H9 (cell line): ENCODE measurements around the gene MFN2. TPM values are rescaled to one million over a fixed set of nuclear protein-coding genes. Genes with fewer than 3 reads are reported as not detected.

Experiments used
- DNase-seq: peaks from one replicate; pipeline ENCODE4 v3.0.0-alpha.2; 2017
- H2AFZ ChIP-seq: one replicate; pipeline ENCODE4 v1.6.1; 2013; ENCODE audit warnings: mild to moderate bottlenecking, low read length, control low read depth, moderate library complexity
- H2AK5ac ChIP-seq: 2 replicates; pipeline ENCODE4 v1.6.1; 2013; ENCODE audit warnings: low read length, control low read depth, mixed read lengths; ENCODE audit not compliant: insufficient read length
- H2BK120ac ChIP-seq: one replicate; pipeline ENCODE4 v1.6.1; 2013; ENCODE audit warnings: low read depth, mild to moderate bottlenecking, low read length, control low read depth, inconsistent platforms; ENCODE audit not compliant: poor library complexity, severe bottlenecking
- H2BK12ac ChIP-seq: 2 replicates; pipeline ENCODE4 v1.6.1; 2013; ENCODE audit warnings: low read length, control low read depth, mixed read lengths, low read depth; ENCODE audit not compliant: insufficient read length
- H2BK15ac ChIP-seq: 2 replicates; pipeline ENCODE4 v1.6.1; 2013; ENCODE audit warnings: low read depth, low read length, control low read depth
- H2BK20ac ChIP-seq: one replicate; pipeline ENCODE4 v1.6.1; 2013; ENCODE audit warnings: low read depth, mild to moderate bottlenecking, low read length, control low read depth, inconsistent platforms; ENCODE audit not compliant: poor library complexity, severe bottlenecking
- H2BK5ac ChIP-seq: 2 replicates; pipeline ENCODE4 v1.6.1; 2013; ENCODE audit warnings: low read length, control low read depth, mixed read lengths; ENCODE audit not compliant: insufficient read length
- H3K14ac ChIP-seq: 2 replicates; pipeline ENCODE4 v1.6.1; 2013; ENCODE audit warnings: low read length, control low read depth; ENCODE audit not compliant: insufficient read depth
- H3K18ac ChIP-seq: 2 replicates; pipeline ENCODE4 v1.6.1; 2013; ENCODE audit warnings: low read depth, mild to moderate bottlenecking, mixed read lengths, low read length, control low read depth; ENCODE audit not compliant: insufficient read length
- H3K23ac ChIP-seq: 2 replicates; pipeline ENCODE4 v1.6.1; 2013; ENCODE audit warnings: low read length, control low read depth, mixed read lengths, low read depth; ENCODE audit not compliant: insufficient read length
- H3K23me2 ChIP-seq: 2 replicates; pipeline ENCODE4 v1.6.1; 2013; ENCODE audit warnings: low read depth, mild to moderate bottlenecking, mixed read lengths, low read length, control low read depth; ENCODE audit not compliant: insufficient read length, poor library complexity, severe bottlenecking
- H3K27ac ChIP-seq: 2 replicates; pipeline ENCODE4 v1.5.1; 2013; ENCODE audit warnings: low read length, control low read depth, mixed read lengths, low read depth; ENCODE audit not compliant: insufficient read length
- H3K27me3 ChIP-seq: 2 replicates; pipeline ENCODE4 v1.6.1; 2013; ENCODE audit warnings: low read length, control low read depth, inconsistent platforms; ENCODE audit not compliant: insufficient read depth
- H3K4ac ChIP-seq: 2 replicates; pipeline ENCODE4 v1.6.1; 2013; ENCODE audit warnings: low read depth, mild to moderate bottlenecking, control low read depth, inconsistent platforms, low read length, moderate library complexity
- H3K4me1 ChIP-seq: 2 replicates; pipeline ENCODE4 v1.6.1; 2013; ENCODE audit warnings: low read length, control low read depth, inconsistent platforms; ENCODE audit not compliant: insufficient read depth
- H3K4me2 ChIP-seq: 2 replicates; pipeline ENCODE4 v1.6.1; 2013; ENCODE audit warnings: low read length, control low read depth, mixed read lengths; ENCODE audit not compliant: insufficient read length, insufficient read depth
- H3K56ac ChIP-seq: 2 replicates; pipeline ENCODE4 v1.6.1; 2013; ENCODE audit warnings: low read depth, mild to moderate bottlenecking, mixed read lengths, low read length, control low read depth; ENCODE audit not compliant: insufficient read length
- H3K79me1 ChIP-seq: 2 replicates; pipeline ENCODE4 v1.6.1; 2013; ENCODE audit warnings: low read depth, mild to moderate bottlenecking, moderate library complexity, low read length, control low read depth, inconsistent platforms; ENCODE audit not compliant: insufficient read depth, poor library complexity, severe bottlenecking
- H3K79me2 ChIP-seq: 2 replicates; pipeline ENCODE4 v1.6.1; 2013; ENCODE audit warnings: low read length, control low read depth, inconsistent platforms; ENCODE audit not compliant: insufficient read depth
- H3K9ac ChIP-seq: 2 replicates; pipeline ENCODE4 v1.6.1; 2013; ENCODE audit warnings: low read length, control low read depth, mixed read lengths; ENCODE audit not compliant: insufficient read length; ENCODE audit errors: extremely low read depth
- H3K9me3 ChIP-seq: one replicate; pipeline ENCODE4 v1.6.1; 2013; ENCODE audit warnings: low read depth, low read length, inconsistent platforms; ENCODE audit not compliant: control insufficient read depth
- H3T11ph ChIP-seq: one replicate; pipeline ENCODE4 v1.6.1; 2013; ENCODE audit warnings: mild to moderate bottlenecking, low read length, control low read depth, inconsistent platforms
- H4K20me1 ChIP-seq: one replicate; pipeline ENCODE4 v1.6.1; 2013; ENCODE audit not compliant: control insufficient read depth, insufficient read length, insufficient read depth
- H4K5ac ChIP-seq: 2 replicates; pipeline ENCODE4 v1.6.1; 2013; ENCODE audit warnings: low read depth, mild to moderate bottlenecking, mixed read lengths, low read length, control low read depth; ENCODE audit not compliant: insufficient read length
- H4K8ac ChIP-seq: replicated peaks from 2 replicates; pipeline ENCODE4 v1.6.1; 2013; ENCODE audit warnings: low read length, control low read depth, mixed read lengths, low read depth; ENCODE audit not compliant: insufficient read length
- H4K91ac ChIP-seq: 2 replicates; pipeline ENCODE4 v1.6.1; 2013; ENCODE audit warnings: low read depth, mild to moderate bottlenecking, moderate library complexity, mixed read lengths, low read length, control low read depth; ENCODE audit not compliant: insufficient read length
- H3K27ac Mint-ChIP-seq, 3 experiments: 2 replicates in 2 of 3; 3 replicates in 1 of 3; pipeline ENCODE4 v1.8.0; 2020 to 2021; ENCODE audit warnings: mixed read lengths in 3 of 3, mild to moderate bottlenecking in 1 of 3, moderate library complexity in 1 of 3
- H3K27me3 Mint-ChIP-seq: 2 replicates; pipeline ENCODE4 v1.8.0; 2021; ENCODE audit warnings: low read depth, mild to moderate bottlenecking, moderate library complexity, mixed read lengths
- H3K36me3 Mint-ChIP-seq, 3 experiments: 2 replicates in 2 of 3; 3 replicates in 1 of 3; pipeline ENCODE4 v1.8.0; 2020 to 2021; ENCODE audit warnings: low read depth in 3 of 3, mixed read lengths in 3 of 3; ENCODE audit not compliant: insufficient read depth in 1 of 3
- H3K4me1 Mint-ChIP-seq, 2 experiments: 2 replicates each; pipeline ENCODE4 v1.8.0; 2020; ENCODE audit warnings: mixed read lengths in 2 of 2
- H3K4me3 Mint-ChIP-seq, 2 experiments: 2 replicates in 1 of 2; 3 replicates in 1 of 2; pipeline ENCODE4 v1.8.0; 2020 to 2021; ENCODE audit warnings: mild to moderate bottlenecking in 2 of 2, mixed read lengths in 2 of 2, moderate library complexity in 1 of 2
- H3K9me3 Mint-ChIP-seq, 2 experiments: 2 replicates in 1 of 2; 3 replicates in 1 of 2; pipeline ENCODE4 v1.8.0; 2020; ENCODE audit warnings: mild to moderate bottlenecking in 2 of 2, mixed read lengths in 2 of 2, moderate library complexity in 1 of 2
- CTCF ChIP-seq: fragments of 200-600 bp; sonication (generic); conservative IDR thresholded peaks from 3 replicates; pipeline ENCODE4 v1.8.0; 2021; ENCODE audit warnings: antibody characterized with exemption, mild to moderate bottlenecking
- WGBS: extraction: QIAGEN DNeasy Blood & Tissue Kit; methylation state at CpG from one replicate; pipeline ENCODE4 v1.1.7; 2013; ENCODE audit warnings: missing lambda C conversion rate, low lambda C conversion rate, mixed read lengths; ENCODE audit not compliant: insufficient read length; ENCODE audit errors: extremely low coverage; 5-methylcytosine and 5-hydroxymethylcytosine counted together
- total RNA-seq: library from RNA; stranded (reverse); gene quantifications from 2 replicates; pipeline ENCODE4 v1.2.1, GENCODE V29; 2021

Gene MFN2
- total RNA-seq, 1 experiment from 2014 or later = 61.4 TPM

- Histone ChIP-seq H3K14ac (no peak overlapping the region), H3K79me1 (no peaks in the 10 kb centered on the region), H2AFZ (no peak overlapping the region), H4K20me1 (no peaks in the 10 kb centered on the region), H3K56ac (no peak overlapping the region), H2BK15ac (no peak overlapping the region), H3K4ac (no peak overlapping the region), H2BK12ac (no peak overlapping the region), H3K23ac (no peak overlapping the region), H4K5ac (no peak overlapping the region), H3K9me3 (no peaks in the 10 kb centered on the region), H3K27ac (no peak overlapping the region), H2AK5ac (no peak overlapping the region), H3K4me2 (no peak overlapping the region), H3K18ac (no peak overlapping the region), H2BK5ac (no peak overlapping the region), H4K8ac (no peak overlapping the region), H3T11ph (no peak overlapping the region), H3K9ac (no peak overlapping the region), H2BK20ac (no peak overlapping the region), H3K79me2 (no peaks in the 10 kb centered on the region), H3K27me3 (no peaks in the 10 kb centered on the region), H4K91ac (no peak overlapping the region), H3K23me2 (no peaks in the 10 kb centered on the region), H2BK120ac (no peak overlapping the region), H3K4me1 (no peaks in the 10 kb centered on the region)
- peak; percentile 49 for DNase-seq
- Mint-ChIP-seq H3K4me3 (no peak overlapping the region), H3K4me1 (no peaks in the 10 kb centered on the region), H3K27me3 (no peaks in the 10 kb centered on the region), H3K9me3 (no peaks in the 10 kb centered on the region), H3K36me3 (peaks cover 15 to 49% (median 44%) of the 10 kb centered on the region in 3 experiments), H3K27ac (no peak overlapping the region; a peak in 1 of 7 replicates)
- TF ChIP-seq CTCF = peak; percentile 68
- no CpG with 5 or more reads among the region's 20 CpGs for WGBS
These were observed 51.1 kb downstream of the MFN2 start for GRCh38 chr1:12031039-12031980.
